DMS 273 (cell line): ENCODE results near the gene EPHB2.
"Not testable (repeated sequence)": the region's sequence is repeated elsewhere in the genome, so short reads cannot be mapped to it uniquely, and the experiment has no call there.

ENCODE experiments used
- DNase-seq: peaks from one replicate; lab custom pipeline; 2025; ENCODE audit not compliant: unreplicated experiment; lab: John Stamatoyannopoulos, UW

Gene EPHB2

DNA sequence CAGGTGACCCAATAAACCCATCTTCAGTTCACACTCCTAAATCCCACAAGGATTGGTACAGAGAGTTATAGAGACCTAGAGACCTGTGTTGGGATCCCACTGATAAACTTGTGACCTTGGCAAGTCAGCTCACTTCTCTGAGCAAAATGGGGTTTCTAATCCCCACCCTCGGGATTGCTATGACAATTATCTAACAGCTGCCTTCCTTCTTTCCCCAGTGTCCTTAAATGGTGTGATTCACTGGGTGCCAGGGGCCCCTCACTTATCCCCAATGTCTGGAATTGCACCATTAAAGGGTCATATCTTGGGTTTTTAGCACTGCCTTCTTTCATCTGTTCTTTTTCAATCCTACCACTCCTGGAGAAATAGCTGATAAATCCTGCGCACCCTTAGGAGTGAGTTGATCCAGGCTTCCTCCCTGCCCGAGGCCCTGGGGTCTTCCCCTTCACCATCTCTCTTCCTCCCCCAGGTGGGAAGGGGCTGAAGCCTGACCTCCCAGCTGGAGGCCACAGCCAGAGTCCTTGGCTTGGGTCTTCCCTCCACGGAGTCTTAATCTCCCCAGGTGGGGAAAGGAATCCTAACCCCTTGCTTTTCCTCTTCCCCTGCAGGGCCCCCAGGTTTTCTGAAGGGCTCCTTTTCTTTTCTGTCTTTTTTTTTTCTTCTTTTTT, 222.3 kb downstream of the EPHB2 start:
- no peak for DNase-seq

DNA sequence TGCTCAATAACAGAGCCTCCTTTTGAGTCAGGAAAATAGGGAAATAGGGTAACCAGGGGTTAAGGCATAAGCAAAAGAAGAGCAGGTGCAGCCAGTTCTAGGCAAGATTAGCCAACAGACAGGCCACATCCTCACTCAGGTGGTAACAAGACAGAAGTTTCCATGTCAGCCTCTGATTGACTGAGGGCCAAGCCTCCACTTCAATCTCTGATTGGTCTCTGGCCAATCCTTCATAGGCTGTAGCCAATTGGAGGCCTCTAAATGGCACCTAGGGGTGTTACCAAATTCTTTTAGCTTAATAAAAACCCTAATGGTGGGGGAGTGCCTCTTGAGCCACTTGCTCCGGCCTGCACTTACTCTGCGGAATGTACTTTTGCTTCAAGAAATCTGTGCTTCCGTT, 224.8 kb downstream of the EPHB2 start:
- peak; percentile 26 for DNase-seq

DNA sequence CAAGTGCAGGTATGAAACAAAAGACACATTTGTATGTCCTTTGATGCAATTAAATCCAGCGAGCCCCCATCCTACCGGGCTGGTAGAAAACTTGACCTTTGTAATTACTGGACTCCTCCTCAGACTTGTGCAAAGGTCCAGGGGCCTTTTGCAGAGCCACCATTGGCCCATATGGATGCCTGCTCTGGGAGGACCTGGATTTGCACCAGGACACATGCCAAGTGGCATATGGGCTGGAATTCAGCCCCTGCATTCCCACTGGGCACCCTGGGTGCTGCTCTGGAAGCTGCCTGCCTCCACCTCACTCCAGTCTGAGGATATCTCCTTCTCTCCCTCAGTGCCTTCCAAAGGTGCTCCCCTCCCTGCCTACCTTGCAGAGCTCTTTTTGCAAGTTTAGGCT, 226.0 kb downstream of the EPHB2 start:
- DNase-seq = peak; percentile 27

DNA sequence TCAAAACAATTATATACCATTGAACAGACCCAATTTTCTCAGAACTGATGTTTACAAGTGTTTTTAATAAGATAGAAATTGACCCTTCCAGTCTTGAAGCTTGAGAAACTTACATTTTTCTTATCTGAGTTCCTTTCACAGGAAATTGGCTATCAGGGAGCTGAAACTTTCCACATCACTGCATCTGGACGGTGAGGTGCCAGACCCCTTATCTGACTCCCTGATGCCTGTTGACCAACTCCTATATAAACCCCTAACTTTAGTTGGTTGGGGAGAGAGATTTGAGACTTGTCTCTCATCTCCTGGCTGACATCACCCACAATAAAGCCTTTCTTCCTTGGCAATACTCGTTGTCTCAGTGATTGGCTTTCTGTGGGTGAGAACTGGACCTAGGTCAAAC, 230.6 kb downstream of the EPHB2 start:
- DNase-seq = no peak

DNA sequence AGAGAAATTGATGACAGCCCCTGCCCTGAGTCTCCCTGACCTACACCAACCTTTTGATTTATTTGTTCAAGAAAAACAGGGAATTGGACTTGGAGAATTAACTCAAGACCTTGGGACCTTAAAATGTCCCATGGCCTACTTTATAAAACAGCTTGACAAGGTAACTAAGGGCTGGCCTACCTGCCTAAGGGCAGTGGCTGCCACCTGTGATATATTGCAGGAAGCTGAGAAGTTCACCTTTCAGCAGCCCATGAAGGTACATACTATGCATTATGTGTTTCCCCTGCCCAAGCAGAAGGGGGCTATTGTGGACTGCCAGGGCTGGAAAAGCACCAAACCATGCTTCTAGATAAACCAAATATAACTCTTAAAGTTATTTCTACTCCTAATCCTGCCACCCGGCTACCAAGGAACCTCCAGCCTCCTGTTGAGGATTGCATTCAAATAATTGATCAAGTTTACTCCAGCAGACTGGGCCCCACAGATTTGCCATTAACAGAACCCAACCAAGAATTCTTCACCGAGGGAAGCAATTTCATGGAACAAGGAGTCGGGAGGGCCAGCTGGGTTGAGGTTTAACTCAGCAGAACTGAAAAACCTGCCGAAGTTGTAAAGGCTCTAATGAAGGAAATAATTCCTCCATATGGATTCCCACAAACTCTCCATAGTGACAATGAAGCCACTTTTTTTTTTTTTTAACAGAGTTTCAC, 233.9 kb downstream of the EPHB2 start:
- no peak for DNase-seq

DNA sequence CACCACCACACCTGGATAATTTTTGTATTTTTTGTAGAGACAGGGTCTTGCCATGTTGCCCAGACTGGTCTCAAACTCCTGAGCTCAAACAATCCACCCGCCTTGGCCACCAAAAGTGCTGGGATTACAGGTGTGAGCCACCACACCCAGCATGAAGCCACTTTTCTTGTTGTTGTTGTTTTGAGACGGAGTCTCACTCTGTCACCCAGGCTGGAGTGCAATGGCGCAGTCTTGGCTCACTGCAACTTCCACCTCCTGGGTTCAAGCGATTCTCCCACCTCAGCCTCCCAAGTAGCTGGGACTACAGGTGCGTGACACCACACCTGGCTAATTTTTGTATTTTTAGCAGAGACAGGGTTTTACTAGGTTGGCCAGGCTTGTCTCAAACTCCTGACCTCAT, 234.5 kb downstream of the EPHB2 start:
- DNase-seq = not testable (repeated sequence)

DNA sequence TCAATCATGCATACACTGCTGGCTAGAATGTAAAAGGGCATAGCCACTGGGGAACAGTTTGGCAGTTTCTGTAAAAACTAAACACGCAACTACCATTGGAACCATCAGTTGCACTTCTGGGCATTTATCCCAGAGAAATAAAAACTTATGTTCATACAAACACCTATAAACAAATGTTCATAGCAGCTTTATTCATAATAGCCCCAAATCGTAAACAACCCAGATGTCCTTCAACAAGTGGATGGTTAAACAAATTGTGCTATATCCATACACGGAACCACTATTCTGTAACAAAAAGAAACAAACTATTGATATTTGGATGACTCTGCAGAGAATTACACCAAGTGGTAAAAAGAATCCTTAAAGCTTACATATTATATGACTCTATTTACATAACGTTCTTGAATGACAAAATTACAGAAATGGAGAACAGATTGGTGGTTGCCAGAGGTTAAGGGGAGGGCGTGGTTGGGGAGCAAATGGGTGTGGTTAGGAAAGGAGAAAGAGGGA, 239.2 kb downstream of the EPHB2 start:
- DNase-seq = no peak

DNA sequence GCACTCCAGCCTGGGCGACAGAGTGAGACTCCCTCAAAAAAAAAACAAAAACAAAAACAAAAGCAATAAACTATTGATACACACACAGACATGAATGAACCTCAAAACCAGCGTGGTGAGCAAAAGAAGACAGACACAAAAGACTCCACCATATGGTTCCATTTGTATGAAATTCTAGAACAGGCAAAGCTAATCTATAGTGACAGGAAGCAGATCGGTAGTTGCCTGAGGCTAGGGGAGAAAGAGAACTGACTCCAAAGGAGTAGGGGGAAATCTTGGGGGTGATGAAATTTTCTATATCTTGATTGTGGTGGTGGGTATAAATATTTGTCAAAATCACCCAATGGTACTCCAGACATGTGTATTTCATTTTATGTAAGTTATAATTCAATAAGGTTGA, 241.2 kb downstream of the EPHB2 start:
- no peak for DNase-seq

DNA sequence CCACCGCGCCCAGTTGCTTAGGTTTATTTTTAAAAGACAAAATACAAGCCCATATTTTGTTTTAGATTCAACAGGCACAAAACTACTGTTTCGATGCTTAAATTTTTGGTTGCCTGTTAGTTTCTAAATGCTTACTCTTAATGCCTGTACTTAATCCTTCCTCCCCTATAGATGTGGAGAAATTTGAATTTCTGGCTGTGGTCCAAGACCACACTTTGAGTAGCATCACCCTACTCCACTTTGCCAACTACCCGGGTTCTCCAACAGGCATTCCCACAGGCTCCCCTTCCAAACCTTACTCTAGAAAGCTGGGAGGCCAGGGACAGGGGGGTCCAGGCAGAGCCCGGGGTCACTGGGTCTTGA, 242.0 kb downstream of the EPHB2 start:
- peak; percentile 36 for DNase-seq

DNA sequence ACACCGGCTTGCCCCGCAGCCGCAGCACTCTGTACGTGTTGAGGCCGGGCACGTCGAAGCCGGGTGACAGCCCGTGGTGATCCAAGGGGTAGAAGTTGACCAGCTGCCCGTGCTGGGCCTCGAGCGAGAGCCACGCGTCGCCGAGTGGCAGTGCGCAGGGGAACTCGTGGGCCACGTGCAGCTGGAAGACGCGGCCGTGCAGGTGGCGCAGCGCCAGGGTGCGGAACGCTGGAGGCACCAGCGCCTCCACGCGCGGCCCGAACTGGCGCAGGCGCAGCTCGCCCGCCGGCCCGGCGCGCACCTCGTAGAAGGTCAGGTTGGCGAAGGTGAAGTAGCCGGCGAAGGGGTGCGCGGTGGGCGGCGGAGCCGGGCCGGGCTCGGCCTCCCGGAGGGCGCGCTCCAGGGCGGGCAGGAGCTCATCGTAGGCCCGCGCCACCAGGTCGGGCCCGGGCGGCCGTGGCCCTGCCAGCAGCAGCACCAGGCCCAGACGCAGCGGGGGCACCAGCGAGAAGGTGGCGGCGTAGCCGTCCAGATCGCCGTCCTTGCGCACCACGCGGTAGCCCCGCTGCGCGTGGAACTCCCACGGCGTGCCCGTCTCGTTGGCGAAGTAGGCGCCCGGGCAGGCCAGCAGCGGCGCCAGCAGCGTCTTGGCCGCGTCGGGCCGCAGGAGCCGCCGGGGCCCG, 242.6 kb downstream of the EPHB2 start:
- no peak for DNase-seq

DNA sequence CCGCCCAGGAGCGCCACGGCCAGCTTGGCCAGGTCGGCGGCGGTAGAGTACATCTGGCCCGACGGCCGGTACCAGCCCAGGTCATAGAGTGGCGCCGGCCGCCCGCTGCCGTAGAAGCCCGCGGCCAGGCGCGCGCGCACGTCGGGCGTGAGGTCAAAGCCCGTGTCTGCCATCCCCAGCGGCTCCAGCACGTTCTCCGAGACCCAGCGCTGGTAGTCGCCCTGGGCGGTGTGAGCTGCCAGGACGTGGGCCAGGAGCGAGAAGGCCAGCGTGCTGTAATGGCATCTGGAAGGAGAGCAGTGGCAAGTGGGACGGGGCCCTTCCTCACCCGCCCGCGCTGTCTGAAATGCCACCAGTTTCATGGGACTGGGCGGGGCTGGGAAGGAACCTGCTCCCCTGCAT, 243.1 kb downstream of the EPHB2 start:
- no peak for DNase-seq

DNA sequence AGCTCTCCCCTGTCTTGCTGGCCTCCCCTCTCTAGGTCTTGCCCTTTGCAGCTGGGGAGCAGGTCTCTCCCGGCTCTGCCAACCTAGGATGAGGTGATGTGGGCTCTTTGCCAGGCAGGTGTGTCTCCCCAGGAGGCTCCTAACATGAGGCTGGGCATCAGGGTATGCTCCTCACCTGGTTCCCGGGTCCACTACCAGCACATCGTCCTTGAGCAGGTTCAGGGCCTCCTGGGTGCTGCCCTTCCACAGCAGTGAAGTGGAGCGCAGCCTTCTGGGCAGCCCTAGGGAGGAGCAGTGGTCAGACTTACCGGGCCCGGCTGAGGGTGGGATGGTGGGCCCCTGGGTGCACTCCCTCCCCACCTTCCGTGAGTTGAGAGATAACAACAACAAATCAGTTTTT, 244.5 kb downstream of the EPHB2 start:
- DNase-seq = no peak

DNA sequence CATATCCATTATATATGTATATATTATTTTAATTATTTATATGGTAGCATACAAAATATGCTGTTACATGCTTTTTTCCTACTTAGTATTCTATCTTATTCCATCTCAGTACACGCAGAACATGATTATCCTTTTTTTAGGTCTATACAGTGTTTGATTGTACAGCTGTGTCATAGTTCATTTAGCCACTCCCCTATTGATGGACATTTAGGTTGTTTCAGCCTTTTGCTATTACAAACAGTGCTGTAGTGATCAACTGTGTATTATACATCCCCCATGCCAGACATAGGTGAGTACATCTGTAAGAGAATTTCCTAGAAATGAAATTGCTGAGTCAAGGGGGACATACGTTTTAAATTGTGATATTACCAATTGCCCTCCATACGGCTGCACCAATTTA, 246.4 kb downstream of the EPHB2 start:
- no peak for DNase-seq

DNA sequence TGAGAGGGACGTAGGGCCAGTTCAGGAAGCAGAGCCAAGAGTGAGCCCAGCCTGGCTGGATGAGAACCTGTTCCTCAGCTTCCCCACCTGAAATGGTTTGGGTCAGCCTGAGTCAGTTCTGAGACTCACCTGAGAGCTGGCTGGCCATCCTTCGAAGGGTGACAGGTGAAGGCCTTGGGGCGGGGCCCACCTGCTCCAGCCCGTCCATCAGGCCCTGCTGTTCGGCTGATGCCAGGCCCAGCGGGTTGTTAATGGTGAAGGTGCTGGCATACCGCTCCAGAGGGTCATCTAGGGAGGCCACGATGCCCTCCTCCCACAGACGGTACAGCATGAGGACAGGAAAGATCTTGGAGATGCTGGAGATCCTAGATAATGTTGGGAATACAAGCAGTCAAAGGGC, 247.9 kb downstream of the EPHB2 start:
- no peak for DNase-seq

DNA sequence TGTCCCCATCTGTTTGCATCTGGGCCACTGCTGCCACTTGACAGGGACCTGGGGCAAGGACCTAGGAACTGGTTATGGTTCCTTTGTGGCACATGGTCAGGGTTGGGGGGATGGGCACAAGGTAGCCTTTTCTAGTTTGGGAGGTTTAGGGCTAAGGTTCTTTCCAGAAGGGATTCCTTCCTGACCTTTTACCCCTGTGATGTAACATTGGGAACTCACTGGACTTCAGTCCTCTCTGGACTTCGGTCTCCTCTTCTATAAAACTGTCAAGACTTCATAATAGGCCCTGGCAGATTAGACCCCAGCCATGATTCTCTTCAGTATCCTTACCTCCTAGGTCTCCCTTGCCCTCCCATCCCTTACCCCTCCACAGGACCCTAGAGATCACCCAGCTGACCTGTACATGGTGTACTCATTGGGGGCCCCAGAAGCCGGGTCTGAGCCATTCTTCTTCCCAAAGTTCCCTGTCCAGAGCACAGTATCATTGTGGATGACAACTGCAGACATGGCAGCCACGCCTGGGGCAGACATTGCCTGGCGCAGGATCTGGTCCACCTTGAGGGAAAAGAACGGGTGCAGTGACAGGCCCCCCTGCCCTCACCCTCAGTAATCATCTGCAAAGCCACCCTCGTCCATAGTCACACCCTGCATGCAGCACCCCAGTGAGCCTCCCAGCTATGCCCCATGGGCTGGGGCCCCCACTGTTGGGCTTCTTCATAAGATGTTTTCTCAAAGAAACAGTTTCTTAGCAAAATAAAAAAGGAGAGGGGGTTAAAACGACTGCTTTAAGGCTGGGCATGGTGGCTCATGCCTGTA, 249.1 kb downstream of the EPHB2 start:
- DNase-seq = no peak

DNA sequence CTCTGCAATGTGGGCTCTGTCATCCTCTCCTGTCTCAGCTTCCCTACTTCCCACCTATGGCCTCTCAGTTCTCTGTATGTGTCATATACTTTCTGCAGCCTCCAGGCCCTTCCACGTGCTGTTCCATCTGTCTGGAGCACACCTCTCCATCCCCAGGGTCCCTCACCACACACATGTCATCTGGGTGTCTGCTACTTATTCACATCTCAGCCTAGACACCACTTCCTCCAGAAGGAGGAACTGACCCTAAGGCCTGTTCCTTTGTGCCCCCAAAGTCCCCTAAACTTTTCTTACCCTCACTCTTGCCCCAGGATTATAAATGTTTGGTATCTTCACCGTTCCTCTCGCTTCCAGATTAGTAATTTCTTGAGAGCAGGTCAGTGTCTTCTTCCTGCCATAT, 251.9 kb downstream of the EPHB2 start:
- DNase-seq = no peak

DNA sequence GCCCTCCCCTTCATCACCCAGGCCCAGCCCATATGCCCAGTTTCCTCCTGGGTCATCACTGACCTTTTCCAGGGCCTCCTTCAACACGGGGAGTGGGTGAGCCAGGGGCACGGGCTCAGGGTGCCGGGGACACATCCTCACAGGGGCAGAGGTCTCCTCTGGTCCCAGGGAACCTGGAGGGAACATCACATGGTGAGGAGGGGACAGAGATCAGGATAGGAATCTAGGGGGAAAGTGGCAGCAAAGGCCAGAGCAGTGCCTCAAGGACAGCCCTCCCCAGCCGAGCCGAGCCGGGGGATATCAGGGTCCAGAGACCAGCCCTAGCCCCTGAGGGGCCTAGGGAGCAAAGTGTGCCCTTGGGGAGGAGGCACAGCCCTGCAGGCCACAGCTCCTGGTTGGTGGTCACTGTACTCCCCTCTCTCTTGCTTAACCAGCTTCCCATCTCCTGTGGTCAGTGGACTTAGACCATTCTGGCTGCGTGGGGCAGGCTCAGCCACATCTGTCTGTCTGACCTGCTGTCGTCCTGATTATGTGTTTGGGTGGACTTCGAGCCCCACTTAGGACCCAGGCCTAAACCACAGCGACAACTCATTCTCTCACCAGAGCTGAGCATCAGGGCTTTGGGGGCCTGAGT, 252.5 kb downstream of the EPHB2 start:
- no peak for DNase-seq

DNA sequence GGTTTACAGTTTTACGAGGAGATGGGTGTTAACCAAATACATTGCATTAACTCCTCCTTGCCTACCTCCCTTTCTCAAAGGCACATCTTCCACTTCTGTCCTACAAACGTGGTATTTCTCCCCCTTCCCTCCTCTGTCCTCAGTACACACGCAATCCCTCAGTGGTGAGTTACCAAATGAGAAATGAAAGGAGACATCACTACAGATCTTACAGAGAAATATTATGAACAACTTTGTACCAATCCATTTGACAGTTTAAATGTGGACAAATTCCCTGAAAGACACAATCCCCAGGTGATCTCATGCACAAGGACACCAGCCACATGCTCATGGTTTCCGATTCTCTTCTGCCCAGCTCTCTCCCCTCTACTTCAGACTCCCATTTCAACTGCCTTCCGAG, 255.7 kb downstream of the EPHB2 start:
- no peak for DNase-seq

DNA sequence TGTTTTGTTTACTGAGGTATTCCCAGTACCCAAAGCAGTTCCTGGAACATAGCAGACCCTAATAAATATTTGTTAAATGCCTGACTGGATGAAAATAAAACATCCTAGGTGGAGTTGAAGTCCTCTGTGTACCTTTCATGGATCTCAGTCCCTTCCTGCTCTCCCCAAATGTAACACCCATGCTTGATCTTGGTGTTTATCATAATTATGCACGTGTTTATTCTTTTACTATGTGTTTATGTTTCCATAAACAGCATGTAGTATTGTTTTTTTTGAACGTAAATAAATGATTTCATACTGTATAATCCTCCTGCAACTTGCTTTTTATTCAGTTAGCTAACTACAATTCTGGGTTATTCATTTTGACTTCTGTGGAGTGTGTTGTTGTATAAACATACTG, 257.2 kb downstream of the EPHB2 start:
- no peak for DNase-seq

DNA sequence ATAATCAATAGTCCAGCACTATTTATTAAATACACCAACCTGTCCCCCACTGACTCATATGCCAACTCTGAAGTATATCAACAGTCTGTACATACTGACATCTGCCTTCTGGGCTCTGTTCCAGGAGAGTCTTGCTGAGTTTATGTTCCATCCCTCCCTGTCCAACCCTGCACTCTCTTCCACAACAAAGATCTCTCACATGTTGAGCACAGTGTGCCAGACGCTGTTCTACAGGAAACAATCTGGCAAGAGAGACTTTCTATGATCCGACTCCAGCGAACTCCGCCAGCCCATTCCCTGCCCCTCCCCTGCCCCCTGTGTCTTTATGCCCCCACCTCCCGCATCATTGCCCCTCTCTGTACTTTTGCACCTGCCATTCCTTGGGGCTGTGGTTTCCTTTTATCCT, 258.7 kb downstream of the EPHB2 start:
- peak; percentile 99 for DNase-seq

DNA sequence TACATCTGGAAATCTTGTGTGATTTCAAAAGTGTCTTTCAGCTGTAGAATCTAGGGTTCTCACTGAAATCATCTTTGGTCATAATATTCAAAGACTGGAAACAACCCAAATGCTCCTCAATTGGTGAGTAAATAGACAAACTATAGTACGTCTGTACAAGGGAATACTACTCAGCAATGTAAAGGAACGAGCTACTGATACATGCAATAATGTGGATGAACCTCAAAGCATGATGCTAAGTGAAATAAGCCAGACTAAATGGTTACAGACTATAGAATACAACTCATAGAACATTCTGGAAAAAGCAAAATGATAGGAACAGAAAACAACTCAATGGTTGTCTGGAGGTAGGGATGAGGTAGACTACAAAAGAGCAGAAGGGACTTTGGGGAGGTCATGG, 259.5 kb downstream of the EPHB2 start:
- DNase-seq = no peak
